COR-L47 (cell line): ENCODE data around the gene TP63.
"Not testable (repeated sequence)": the region's sequence is repeated elsewhere in the genome, so short reads cannot be mapped to it uniquely, and the experiment has no call there.

Experiments used
- DNase-seq: peaks from one replicate; lab custom pipeline; 2025; lab: John Stamatoyannopoulos, UW

TP63 gene

GRCh38 chr3:189631373-189631408, at the start of gene TP63:
TSS of gene TP63 (plus strand) at chr3:189631389. CDS start at chr3:189631516, 127 bp downstream.
- DNase-seq: no peak

GRCh38 chr3:189582179-189582578, 49.0 kb upstream of the TP63 start:
- no peak for DNase-seq

GRCh38 chr3:189584645-189585044, 46.5 kb upstream of the TP63 start:
- no peak for DNase-seq

- no peak for DNase-seq
Measured at GRCh38 chr3:189586941-189587663, 44.1 kb upstream of the TP63 start.

DNA sequence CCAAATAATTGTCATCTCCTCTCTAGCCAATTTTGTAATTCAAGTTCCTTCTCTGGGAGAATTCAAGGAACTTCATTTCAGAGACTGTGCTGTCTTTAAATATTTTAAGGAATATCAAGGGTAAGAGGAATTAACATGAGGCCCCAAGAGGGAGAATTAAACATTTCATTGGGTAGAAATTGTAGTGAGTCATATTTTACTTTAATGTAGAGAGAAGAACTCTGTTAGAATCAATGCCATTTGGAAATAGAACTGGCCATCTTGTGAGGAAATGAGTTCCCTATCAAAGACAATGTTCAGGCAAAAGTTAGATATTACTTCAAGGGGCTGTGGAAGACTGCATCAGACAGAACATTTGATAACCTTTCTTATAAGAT, 43.5 kb upstream of the TP63 start:
- no peak for DNase-seq

DNA sequence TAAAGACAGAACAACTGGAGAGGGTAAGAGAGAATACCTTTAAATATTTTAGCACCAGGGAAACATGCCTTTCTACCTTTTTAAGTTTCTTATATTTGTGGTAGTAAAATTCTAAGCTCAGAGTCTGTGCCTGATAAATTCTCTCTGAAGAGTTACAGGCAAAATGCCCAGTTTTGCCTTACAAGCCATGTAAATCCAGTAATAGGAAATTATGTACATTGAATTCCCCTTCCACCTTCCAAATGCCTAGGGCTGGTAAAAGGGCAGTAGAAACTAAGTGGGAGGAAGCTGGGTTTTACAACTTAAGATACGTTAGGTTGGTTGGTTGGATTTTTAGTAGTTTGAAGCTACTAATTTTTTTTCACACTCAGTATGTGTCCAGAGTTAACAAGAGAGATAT, 43.1 kb upstream of the TP63 start:
- no peak for DNase-seq

DNA sequence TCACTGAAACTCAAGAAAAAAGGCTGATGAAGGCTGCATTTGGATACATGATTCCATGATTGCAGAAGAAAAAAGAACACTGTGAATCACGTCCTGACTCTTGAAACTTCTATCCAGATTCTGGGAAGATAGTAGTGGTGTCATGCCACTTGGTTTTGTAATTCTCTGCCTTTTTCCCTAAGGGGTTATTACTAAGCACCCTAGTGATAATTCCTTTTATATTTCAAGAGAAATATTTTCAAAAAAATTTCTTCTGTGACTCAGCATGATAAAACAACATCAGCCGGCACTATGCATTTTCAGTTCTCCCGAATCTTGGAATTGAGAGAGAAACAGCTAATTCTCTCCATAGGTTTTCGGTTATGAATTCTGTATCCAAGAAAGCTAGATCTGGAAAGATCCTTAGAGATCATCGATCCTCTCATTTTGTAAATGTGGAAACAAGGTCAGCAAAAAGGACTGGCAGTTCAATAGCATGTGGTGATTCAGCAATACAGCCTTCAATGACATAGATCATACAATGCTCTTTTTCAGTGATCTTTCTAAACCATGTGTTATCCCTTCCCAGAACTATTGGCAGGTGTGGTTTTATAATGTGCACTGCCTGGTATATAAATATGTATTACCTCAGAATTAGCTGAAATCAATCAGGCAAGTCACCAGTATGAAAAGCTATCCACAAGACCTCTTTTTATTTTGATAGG, 42.6 kb upstream of the TP63 start:
- no peak for DNase-seq

DNA sequence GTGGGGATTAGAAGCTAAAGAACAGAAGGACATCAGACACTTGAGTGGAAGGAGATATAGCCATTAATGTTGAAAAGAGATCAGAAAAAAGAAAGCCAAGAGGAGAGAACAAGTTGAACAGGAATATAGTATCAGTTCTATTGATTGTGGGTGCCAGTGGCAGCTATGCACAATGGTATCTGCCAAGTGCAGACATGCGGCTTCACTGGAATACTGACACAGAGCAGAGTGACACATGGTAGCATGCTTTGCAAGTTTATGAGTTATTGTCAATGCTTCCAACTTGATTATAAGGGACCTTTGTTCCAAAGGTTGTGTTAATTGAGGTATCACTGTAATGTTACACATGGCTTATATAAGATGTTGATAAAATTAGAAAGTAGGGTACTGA, 42.0 kb upstream of the TP63 start:
- DNase-seq: no peak

GRCh38 chr3:189590223-189590622, 41.0 kb upstream of the TP63 start:
- no peak for DNase-seq

DNA sequence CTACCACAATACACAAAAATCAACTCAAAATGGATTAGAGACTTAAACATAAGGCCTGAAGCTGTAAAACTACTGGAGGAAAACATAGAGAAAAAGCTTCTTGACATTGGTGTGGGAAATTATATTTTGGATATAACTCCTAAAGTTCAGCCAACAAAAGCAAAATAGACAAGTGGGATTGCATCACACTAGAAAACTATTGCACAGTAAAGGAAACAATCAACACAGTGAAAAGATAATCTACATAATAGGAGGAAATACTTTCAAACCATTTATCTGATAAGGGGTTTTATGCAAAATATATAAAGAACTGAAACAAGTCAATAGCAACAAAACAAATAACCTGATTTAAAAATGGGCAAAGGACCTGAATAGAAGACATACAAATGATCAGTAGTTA, 37.6 kb upstream of the TP63 start:
- DNase-seq: no peak

DNA sequence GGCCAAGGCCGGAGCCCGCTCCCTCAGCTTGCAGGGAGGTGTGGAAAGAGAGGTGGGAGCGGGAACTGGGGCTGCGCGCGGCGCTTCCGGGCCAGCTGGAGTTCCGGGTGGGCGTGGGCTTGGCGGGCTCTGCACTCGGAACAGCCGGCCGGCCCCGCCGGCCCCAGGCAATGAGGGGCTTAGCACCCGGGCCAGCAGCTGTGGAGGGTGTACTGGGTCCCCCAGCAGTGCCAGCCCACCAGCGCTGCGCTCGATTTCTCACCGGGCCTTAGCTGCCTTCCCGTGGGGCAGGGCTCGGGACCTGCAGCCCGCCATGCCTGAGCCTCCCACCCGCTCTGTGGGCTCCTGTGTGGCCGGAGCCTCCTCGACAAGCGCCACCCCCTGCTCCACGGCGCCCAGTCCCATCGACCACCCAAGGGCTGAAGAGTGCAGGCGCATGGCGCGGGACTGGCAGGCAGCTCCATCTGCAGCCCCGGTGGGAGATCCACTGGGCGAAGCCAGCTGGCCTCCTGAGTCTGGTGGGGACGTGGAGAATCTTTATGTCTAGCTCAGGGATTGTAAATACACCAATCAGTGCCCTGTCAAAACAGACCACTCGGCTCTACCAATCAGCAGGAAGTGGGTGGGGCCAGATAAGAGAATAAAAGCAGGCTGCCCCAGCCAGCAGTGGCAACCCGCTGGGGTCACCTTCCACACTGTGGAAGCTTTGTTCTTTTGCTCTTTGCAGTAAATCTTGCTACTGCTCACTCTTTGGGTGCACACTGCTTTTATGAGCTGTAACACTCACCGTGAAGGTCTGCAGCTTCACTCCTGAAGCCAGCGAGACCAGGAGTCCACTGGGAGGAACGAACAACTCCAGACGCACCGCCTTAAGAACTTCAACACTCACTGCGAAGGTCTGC, 34.9 kb upstream of the TP63 start:
- DNase-seq: not testable (repeated sequence)

DNA sequence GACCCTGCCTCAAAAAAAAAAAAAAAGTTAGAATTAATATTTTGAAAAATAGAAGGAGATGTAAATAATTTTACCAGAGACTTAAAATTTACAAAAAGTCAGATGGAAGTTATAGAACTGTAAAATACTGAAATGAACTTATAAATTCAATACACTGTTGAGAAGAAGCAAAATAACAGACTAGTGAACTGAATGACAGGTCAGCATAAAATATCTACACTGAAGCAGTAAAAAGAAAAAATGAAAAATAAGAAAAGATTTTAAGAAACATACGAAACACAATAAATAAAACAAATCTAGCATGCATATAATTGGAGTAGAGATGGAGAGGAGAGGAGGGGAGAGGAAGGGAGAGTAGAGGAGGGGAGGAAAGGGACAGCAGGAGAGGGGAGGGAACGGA, 33.3 kb upstream of the TP63 start:
- DNase-seq: no peak

GRCh38 chr3:189598530-189599225, 32.5 kb upstream of the TP63 start:
- no peak for DNase-seq

GRCh38 chr3:189602471-189602870, 28.7 kb upstream of the TP63 start:
- DNase-seq: no peak

GRCh38 chr3:189605717-189606116, 25.5 kb upstream of the TP63 start:
- no peak for DNase-seq

DNA sequence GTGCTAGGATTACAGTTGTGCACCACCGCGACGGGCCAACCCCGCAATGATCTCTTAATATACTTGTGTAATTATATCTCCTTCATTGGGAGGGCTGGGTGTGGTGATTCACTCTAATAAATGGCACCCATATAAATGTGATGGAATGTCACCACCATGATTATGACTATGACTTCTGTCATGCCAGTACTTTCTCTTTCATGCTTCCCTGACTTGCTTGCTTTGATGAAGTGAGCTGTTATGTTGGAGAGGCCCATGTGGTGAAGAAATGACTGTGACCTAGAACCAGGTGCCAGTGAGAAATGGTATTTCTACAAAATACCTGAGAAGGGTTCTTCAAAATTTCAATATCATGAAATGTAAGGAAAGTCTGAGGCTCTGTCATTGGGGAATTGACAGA, 24.4 kb upstream of the TP63 start:
- no peak for DNase-seq

GRCh38 chr3:189612641-189613040, 18.5 kb upstream of the TP63 start:
- DNase-seq: not testable (repeated sequence)

DNA sequence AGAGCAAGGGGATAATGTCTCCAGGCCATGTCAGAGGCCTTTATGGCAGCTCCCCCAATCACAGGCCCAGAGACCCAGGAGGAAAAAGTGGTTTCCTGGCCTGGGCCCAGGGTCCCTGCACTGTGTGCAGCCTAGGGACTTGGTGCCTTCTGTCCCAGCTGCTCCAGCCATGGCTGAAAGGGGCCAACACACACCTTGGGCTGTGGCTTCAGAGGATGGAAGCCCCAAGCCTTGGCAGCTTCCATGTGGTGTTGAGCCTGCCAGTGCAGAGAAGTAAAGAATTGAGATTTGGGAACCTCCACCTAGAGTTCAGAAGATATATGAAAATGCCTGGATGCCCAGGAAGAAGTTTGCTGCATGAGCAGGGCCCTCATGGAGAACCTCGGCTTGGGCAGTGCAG, 18.1 kb upstream of the TP63 start:
- DNase-seq: no peak

DNA sequence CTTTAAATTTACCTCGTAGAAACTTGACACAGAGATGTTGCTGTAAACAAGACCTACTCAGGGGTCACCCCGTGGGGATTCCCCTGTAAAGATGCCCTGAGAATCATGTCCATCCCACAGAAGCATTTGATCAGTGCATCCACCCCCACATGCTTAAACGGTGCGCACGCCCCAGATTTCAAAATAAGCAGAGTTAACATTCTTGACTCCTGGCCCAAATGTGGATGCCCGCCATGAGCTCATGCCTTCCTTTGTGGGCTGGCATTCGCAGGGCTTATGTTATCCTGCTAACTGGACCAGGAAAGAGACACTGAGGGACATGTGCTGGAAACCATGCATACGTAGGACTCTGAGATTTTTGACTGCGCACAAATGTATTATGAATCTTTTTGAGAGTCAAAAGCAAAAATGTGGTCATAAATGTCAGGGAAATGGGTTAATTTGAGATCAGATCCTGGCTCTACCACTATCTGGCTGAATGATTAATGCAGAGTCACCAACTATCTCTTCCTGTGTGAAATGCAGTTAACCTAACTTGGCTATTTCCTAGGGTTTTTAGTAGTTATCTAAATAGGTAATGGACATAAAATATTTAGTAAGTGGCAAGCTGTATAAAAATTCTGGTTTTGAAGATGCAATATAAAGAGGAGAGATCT, 9.1 kb upstream of the TP63 start:
- DNase-seq: no peak

DNA sequence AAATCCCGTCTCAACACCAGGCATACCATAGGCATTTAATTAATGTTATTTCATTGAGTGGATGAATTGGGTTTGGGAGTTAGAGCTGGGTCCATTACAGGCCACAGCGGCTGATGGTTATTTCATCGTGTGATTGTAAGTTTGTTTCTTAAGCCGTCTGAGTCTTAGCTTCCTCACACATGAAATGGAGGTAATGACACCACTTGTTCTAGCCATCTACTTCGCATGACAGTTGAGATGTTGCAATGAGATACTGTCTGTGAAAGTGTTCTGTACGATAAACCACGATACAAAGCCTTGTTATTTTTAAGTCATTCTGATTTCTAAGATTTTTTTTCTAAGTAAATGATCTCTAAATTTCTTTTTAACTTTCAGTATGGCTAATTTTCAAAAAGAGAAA, 8.6 kb upstream of the TP63 start:
- DNase-seq: no peak

DNA sequence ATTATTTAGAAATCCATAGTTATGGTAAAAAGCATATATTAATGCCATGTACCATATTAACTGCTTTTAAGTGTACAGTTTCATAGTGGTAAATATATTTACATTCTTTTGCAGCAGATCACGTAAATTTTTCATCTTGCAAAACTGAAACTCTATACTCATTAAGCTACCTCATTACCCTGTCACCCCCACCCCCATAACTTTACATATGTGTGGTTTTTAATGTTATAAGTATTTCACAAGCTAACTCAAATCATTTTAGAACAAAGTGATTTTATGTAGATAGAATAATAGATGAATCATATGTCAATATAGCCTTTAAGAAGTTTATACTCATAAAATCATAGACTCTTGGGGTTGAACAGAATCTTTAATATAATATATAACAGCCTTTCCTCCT, 7.1 kb upstream of the TP63 start:
- DNase-seq: no peak

- no peak for DNase-seq
Measured at GRCh38 chr3:189625071-189625470, 6.1 kb upstream of the TP63 start.
